ENCODE data around the gene NDUFA9.

The NDUFA9 gene

DNA sequence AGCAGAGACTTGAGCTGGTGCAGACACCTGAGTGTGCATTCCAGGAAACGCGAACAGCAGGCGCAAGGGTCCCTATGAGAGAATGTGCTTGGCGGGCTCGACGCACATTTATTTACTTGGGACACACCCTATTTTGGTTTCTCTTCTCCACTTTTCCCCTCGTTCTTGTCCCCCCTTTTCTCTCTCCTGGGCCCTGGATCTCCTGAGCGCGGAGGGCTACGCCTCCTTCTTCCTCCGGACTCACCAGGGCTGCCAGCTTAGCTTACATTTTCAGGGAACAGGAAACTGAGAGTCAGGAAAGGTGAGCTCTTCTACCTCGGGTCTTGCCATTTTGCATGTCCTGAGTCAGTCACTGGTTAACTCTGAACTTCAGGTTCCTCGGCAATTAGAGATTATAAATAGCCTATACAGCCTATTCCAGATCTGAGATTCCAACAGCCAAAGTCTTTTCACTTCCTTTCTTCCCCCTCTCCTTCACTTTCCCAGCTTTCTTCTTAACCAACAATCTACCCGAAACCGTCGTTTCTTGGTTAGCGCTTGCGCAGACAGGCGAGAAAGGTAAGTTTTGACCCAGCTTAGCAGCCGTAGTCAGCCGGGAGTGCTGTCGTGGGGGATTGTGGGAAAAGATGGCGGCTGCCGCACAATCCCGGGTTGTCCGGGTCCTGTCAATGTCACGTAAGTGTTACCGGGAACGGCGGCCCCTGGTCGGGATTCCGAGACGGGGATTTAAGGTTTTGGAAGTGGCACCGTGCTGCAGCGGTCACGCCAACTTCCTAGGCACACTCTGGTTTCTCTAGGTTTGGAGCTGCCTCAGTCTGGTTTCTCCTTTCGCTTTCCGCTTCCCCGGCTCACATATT lies at the start of gene NDUFA9, which contains the start of gene AKAP3:
TSS of gene NDUFA9 (plus strand) at position 614 of the 857 bp plus-strand sequence. CDS start at position 627, 13 bp downstream.
TSS of gene AKAP3 (minus strand) at position 551 of the 857 bp plus-strand sequence. CDS start 10,855 bp downstream, outside the sequence.
- peak; percentile 67 to 68 for DNase-seq

DNA sequence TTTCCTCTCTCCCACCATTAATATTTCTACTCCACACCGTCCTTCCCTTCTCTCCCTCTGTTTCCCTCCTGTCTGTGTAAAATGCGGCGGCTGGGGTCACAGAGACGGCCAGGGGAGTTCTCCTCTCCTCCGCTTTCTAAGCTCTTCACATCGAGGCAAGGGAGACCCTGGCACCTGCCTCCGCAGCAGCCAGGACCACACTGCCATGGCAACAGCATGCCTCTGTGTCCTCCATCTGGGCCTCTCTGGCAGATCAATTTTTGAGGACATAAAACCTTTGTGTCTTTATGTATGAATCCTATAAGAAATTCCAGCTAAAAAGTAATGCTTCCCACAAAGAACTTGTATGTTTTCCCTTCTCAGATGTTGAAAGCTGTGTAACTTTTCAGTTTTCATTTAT lies 45.5 kb upstream of the NDUFA9 start:
- no peak for DNase-seq

GRCh38 chr12:4603946-4604345 lies 45.0 kb upstream of the NDUFA9 start:
- no peak for DNase-seq

GRCh38 chr12:4604684-4605193 lies 44.2 kb upstream of the NDUFA9 start:
- peak; percentile 5 to 10 for DNase-seq

DNA sequence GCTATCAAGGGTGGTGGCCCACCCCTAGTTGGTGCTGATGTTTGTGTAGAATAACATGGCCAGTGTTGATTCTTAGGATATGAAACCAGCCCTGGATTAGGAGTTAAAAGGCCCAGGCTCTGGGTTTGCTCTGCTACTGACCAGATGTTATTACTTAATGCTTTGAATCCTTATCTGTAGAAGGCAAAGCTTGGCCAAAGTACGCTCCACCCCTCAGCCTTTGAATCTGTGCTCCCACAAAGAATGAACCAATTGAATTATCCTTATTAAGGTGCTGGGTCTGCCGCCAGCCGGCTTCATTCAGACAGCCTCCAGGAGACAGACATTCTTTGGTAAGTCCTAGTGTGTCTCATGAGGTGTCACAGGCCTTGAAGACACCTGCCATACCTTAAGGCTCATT lies 41.9 kb upstream of the NDUFA9 start:
- DNase-seq: no peak

GRCh38 chr12:4609071-4609470 lies 39.8 kb upstream of the NDUFA9 start:
- no peak for DNase-seq

- DNase-seq: no peak
Measured at GRCh38 chr12:4610481-4610880, 38.4 kb upstream of the NDUFA9 start.

DNA sequence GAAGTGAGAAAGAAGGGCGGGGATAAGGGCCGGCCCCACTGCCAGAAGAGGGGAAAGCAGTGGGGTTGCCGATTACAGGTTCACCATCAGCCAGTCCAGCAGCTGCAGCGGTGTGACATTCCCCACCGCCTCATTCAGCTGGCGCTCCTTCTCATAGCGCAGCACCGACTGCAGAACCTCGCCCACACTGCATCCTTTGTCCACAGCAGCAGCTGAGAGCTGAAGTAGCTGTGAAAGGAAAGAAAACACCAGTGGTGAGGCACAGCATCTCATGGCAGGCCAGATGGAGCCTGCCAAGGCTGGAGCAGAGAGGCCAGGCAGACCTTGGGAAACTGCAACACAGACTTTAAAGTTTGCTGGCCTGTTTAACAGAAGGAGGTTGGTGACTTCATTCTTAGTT lies 33.2 kb upstream of the NDUFA9 start:
- DNase-seq: no peak

DNA sequence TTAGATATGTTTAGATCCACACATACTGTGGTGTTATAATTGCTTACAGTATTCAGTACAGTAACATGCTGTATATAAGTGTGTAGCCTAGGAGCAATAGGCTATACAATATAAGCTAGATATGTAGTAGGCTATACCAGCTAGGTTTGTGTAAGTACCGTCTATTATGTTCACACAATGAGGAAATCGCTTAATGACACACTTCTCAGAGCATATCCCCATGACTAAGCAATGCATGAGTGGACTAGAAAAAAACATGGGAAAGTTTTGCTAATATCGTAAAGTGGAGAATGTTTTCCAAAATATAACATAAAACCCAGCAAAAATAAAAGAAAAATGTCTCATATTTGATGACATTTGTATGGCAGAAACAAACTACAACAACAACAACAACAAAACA lies 27.4 kb upstream of the NDUFA9 start:
- DNase-seq: no peak

DNA sequence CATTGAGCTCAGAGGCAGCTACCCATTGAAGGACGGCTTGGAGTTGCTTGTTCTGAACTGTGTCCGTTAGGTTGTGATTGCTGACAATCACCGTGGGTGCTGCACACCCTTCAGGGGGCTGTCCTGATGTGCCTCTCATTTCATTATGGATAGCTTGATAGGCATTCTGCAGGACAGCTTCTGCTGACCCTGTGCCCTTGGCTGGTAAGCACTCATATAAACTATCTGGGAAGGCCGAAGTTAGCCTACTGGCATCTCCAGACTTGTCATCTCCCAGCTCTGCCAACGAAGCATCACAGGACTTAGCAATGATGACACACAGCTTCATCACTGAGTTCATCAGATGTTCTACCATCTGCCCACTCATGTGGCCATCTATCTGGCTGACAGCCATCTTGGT lies 22.4 kb upstream of the NDUFA9 start:
- DNase-seq: no peak

DNA sequence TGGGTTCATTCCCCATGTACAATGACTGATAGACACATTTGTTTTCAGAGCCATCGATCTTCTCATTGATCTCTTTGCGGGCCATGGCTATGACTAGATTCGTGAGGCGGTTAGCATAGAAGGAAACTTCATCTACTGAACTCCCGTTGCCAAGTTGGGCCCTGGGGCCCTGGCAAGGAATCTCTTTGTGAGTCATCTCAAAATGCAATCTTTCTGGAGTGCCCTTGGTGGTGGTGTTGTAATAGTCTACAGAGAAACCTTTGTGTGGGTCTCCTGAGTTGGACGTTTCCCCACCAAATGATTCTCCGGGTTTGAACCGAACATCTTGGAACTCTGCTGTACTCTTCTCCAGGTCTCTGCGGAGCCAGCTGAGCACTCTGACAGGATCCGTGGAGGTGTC lies 20.5 kb upstream of the NDUFA9 start:
- DNase-seq: no peak

DNA sequence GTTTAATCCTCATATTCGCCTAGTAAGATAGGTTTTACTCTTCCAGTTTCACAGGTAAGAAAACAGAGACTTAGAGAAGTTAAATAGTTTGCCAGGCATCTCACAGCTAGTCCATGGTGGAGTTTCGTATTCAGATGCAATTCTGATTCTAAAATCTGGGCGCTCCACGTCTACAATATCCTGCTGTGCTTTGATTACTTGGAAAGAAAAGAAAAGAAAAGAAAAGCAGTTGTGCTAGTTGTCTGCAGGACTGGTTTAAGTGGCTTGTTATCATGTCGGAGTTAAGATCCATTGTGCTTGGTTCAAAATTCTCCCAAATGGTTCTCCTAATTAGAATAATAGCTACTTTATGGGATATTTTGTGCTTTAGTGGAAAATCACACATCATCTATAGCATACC lies 18.7 kb upstream of the NDUFA9 start:
- DNase-seq: no peak

- no peak for DNase-seq
Measured at GRCh38 chr12:4643747-4644146, 5.2 kb upstream of the NDUFA9 start.

GRCh38 chr12:4645023-4645422 lies 3.9 kb upstream of the NDUFA9 start:
- no peak for DNase-seq

DNA sequence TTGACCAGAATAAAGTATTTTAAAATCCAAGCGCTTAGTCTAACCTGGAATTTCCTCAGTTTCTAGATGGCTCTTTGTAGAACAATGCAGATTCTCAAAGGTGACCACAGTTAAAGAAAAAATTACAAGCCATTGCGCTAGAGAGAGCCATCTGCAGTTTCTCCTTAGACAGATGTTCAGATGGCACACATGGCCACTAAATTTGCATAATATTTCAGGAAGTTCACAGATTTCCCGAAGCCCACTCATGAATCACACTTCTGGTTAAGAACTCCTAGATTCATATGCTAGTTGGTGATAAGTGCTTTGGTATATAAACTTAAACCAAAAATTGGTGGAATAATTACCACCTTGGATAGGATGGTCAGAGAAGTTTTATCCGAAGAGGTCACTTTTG lies 812 bp upstream of the NDUFA9 start:
- no peak for DNase-seq

DNA sequence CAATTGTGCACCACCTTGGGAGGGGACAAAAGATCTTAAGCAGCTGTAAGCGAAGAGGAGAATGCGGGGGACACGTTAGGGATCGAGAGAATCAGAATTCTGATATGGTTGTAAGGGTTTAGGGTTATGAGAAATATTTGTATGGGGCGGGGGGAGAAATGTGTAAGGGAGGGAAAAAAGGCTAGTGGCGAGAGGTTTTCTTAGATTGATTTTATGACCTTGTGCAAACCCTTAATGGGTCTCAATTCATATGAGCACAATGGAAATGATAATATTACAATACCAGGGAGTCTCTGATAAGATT lies 396 bp downstream of the NDUFA9 start:
- DNase-seq: no peak

- no peak for DNase-seq
Measured at GRCh38 chr12:4653257-4653656, 4.3 kb downstream of the NDUFA9 start.

DNA sequence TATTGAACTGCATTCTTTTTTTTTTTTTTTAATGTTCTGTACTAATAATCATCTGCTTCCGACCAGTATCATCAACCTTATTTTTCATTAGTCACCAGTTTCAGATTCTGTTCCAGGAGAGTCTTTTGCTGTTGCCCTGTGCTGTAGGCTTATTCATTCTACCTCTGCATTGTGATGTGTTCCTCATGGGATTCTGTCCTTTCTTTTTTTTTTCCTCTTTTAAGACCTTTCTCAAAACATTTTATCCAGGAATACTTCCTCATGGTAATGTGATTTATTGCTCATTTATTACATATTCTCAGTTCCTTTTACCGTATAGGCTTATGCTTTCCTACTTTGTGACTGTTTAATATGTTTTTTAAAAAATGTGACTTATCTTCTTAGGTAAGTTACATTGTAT lies 4.8 kb downstream of the NDUFA9 start:
- DNase-seq: no peak

GRCh38 chr12:4663971-4664505 lies 15.1 kb downstream of the NDUFA9 start:
- no peak for DNase-seq

- DNase-seq: no peak
Measured at GRCh38 chr12:4665236-4665635, 16.3 kb downstream of the NDUFA9 start.

GRCh38 chr12:4679711-4680110 lies 30.8 kb downstream of the NDUFA9 start:
- DNase-seq: no peak

DNA sequence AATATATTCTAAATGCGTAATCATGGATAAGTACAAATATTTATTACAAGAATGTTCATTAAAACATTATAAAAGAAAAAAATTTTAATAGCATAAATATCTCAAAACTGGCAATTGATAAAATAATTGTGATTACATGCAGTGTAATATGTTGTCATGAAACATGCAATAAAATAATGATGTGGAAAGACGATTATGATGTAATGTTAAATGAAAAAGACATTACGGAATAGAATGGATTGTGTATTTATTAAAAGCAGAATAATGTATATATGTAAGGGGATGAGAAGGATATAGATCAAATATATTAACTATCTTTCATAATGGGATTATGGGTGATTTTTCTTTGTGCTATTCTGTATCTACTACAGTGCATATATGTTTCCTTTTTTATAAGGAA lies 32.8 kb downstream of the NDUFA9 start:
- DNase-seq: no peak

DNA sequence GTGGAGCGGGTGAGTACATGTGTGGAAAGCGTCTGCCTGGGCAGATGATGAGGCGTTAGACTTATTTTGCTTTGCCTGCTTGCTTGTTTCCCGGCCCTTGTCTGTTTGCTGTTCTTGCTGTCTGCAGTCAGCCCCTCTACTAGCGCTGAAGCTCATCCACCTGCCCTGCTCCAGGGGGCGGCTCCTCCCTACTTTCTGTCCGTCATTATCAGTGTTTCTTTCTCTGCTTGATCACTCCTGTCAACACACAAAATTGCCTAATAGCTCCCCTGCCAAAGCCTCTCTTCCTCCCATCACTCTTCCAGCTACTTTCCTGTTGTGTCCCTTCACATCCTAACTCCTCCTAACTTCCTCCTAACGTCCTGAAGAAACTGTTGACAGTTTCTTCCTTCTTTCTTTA lies 36.4 kb downstream of the NDUFA9 start:
- DNase-seq: no peak

DNA sequence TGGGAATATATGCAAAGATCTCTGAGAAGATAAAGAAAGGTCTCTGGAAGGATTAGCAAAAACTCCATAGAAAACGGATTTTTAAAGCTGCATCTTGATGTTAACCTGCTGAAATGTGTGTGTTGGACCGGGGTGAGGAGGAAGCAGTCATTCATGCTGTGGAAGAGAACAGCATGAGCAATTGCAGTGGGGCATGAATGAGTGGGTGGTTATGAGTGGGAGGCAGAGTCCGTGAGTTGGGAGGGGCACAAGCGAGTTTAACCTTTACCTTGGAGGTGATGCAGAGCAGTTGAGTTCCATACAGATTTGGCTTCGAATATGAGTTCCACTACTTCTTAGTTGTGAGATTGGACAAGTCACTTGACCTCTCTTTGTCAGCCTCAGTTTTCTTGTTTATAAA lies 41.8 kb downstream of the NDUFA9 start:
- no peak for DNase-seq
